GM18907 (cell line): ENCODE data around the gene MYL12B.

ENCODE experiments used
- ATAC-seq: cut with Tn5 transposase; IDR thresholded peaks from one replicate; pipeline ENCODE4 v1.9.1; 2021; ENCODE audit warnings: mild to moderate bottlenecking, moderate library complexity; ENCODE audit not compliant: unreplicated experiment

MYL12B gene

DNA sequence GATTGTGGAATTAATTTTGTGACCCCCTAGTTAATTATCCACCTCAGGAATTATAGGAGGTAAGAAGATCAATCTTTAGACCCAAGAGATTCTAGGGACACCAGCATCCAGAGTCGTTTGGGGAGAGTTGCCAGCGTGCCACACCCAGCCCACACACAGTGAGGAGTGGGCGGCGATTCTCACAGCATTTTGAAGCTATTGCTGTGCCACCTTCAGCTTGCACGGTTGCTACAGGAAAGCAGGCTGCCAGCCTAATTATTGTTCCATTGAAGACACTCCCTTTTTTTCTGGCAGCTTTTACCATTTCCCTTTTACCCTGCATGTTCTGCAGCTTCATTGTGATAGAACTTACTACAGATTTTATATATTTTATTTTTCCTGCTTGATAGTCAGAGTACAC, 27.5 kb upstream of the MYL12B start:
- ATAC-seq, result no peak

DNA sequence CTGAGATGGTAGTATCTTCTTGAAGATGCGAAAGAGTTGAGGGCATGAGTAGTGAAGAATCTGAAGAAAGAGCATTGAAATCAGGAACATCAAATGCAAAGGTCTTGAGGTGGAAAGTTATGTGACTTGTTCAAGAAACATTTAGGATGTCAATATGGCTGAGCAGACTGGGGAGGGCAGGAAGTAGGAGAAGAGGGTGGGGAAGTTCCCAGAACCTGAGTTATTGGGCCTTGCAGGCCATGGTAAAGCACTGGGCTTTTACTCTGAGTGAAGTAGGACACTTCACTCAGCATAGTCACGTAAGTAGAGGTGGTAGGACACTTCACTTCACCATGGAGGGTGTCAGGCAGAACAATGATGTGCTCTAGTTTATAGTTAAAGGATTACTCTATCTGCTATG, 26.1 kb upstream of the MYL12B start:
- ATAC-seq, result no peak

DNA sequence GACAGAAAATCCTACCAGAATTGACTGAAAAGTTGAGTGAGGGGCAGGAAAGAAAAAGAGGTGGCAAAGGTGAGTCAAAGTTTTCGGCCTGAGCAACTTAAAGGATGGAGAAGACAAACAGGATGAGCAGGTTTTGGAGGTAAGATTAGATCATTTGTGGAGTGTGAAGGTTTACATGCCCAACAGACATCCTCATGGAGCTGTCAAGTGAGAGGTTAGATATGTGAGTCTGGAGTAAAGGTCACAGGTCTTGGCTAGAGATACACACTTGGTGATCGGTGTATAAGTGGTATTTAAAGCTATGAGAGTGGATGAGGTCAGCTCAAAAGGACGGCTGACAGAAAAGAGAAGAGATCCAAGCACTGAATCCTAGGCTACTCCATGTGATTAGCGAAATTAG, 25.5 kb upstream of the MYL12B start:
- ATAC-seq, result no peak

DNA sequence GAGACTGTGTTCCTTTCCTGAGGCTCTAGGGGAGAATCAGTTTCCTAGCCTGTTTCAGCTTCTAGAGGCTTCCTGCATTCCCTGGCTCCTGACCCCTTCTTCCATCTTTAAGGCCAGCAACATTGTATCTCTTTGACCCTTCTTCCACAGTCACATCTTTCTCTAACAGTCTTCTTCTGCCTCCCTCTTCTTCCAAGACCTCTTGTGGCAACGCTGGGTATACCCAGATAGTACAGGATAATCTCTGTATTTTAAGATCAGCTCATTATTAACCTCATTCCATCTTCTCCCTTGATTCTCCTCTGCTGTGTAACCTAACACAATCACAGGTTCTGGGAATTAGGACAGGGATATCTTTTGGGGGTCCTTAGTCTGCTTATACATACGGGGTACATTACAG, 23.2 kb upstream of the MYL12B start:
- ATAC-seq, result no peak

DNA sequence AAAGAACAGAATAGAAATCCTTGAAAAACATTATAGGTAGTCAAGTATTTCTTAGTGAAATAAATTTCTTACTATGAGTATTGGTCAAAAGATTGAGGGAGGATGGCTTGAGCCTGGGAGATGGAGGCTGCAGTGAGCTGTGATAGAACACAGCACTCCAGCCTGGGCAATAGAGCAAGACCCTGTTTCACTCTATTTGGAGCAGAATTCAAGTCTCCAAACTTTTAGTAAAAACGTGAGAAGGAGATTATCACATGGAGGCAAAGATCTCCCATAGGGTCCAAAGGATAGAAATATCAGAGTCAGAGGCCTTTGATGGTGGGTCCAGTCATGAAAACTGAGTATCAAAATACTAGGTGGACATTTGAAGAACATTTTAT, 16.8 kb upstream of the MYL12B start:
- ATAC-seq, result no peak

DNA sequence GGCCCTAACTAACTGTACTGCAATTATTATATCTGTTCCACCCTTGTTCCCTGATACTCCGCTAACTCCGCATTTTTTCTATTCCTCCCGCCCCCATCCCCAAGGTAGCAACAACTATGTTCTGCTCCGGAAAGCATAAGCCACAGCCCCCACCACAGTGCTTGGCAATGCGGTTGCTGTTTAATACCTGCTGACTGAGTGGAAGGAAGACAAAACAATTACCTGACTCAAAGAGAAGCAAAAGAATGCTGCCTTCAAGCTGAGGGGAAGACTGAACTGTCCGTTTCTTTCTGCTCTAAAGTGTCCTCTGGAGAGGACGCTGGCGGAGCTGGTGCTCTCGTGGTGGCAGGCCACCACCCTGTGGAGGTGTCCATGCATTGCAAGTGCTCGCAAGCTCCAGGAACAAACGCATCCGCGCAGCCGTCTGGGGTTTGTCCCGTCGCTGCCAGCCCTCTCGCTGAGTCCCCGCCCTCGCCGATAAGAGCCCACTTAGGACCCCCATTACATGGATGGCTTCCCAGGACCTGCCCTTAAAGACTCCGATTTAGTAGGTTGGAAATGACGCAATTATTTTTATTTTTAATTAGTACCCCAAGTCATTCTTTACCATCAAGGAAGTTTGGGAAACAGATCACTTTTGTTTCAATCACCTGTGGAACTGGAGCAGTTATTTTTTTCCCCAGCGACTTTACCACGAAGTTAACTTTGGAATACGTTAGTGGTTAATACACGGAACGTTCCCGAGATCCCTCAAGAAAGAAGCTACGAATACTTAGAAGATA, 15.9 kb upstream of the MYL12B start:
- ATAC-seq, result peak; percentile 52

DNA sequence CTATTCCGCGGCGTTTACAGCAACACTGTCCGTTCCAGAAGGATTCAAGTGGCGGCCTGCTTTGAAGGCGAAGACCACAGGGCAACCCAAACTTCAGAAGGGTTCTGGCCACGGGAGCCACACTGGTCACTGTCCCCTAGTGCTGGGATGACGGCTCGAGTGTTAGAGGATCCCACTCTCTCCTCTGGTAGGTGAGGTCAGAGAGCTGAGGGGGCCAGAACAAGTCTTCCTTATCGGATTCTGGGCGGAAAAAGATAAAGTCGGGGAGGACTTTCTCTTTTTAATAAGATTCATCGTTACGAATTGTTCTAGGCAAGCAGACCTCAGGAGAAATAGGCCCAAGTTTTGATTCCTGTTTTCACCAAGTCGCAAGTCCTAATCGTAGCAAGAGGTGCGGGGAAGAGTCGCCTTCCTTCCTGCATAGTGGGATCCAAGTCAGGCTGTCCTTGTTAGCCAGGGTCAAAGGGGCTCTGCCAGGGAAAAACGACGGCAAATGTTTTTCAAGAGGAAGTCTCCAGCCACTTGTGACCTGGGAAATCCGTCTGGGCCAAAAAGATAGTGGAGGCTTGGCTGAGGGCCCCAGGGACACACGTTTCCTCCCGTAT, 15.2 kb upstream of the MYL12B start:
- ATAC-seq, result no peak

DNA sequence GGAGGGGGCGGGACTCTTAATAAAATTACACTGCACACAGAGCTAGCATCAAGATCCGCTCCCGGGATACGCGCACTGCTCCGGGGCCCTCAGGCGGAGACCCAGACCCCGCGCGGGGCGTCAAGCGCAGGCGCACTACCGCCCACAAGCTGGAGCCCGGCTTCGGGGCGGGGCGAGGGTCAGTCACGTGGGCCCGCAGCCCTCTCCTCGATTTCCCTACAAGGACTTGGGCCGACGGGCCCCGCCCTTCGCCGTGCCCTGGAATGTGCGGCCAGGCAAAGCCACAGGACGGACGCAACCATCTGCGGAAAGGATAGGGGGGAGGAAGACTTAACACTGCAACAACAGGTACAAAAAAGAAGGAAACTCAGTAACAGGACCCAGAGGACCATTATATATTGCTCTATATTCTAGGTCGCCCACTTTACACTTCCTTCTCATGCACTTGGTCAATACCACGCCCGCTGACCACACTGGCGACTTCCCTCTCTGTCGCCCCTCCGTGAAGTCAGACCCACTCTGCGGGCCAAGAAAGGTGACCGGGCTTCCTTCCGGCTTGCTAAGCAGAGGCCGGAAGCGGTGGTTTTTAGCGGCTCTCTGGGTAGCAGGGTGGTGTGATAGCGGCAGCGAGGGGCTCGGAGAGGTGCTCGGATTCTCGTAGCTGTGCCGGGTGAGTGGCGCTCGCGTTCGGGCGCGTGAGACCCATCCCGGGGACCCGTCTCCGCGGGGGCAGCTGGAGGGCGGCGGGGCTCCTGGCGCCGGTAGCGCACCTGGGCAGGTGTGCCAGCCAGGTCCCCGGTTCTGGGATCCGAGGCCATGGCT, 14.5 kb upstream of the MYL12B start, which contains the start of gene MYL12A:
Gene MYL12A, plus strand, starts transcription at position 562 of the 822 bp plus-strand sequence. CDS start 5,447 bp downstream, outside the sequence.
- peak; percentile 88 for ATAC-seq

DNA sequence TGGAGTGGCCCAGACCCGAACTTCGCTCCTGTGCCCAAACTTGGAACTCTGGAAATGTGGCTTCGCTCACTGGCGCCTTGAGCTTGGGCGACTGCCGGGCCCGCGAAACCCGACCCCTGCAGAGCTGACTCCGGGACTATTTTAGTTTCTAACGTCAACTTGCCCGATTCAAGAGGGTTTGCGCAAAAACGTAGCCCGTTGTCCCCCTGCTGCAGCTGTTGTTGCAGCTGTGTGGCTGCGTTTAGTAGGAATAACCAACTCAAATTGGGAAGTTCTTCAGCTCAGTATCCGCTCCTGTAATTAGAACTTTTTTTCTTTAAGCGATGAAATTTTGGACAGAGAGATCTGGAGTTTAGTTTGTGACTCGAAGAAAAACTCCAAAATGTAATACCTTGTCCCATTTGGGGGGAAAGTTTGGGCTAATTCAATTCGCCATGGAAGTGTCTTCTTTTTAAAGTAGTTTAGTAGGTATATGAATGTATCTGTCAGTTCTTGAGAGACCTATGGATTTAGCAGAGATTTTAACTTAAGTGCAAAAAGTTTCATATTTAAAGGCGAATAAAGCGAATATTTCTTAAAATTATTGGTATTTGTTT, 13.8 kb upstream of the MYL12B start:
- ATAC-seq, result no peak

DNA sequence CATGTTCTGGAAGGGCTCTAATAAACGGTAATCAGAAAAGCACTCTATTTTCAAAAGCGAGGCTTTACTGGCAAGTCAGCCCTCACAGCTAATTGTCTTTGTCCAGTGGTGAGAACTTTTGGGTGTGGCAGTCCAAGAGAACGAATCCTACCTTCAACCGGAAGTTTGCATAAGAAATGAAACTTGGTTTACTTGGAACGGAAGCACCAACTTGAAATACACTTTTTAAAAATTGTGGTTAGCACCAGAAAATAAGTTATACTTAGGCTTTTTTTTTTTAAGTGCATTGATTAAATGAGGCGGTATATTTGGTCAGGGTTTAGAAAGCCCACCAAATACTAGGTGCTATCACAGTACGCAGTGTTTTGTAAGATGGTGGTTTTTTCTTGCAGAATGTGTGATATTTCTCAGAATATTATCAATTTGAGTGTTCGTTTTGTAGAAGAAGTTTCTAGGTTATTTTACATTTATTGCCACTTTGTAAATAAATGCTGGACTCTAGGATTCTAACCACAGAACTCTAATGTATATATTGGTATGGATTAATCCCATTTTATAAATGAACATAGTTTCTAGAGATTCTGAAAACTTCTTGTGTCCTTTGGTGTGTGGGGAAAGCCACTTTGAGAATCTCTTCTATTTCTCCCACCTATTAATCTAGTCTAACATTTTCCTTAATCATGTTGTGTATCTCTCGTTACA, 13.1 kb upstream of the MYL12B start:
- no peak for ATAC-seq

DNA sequence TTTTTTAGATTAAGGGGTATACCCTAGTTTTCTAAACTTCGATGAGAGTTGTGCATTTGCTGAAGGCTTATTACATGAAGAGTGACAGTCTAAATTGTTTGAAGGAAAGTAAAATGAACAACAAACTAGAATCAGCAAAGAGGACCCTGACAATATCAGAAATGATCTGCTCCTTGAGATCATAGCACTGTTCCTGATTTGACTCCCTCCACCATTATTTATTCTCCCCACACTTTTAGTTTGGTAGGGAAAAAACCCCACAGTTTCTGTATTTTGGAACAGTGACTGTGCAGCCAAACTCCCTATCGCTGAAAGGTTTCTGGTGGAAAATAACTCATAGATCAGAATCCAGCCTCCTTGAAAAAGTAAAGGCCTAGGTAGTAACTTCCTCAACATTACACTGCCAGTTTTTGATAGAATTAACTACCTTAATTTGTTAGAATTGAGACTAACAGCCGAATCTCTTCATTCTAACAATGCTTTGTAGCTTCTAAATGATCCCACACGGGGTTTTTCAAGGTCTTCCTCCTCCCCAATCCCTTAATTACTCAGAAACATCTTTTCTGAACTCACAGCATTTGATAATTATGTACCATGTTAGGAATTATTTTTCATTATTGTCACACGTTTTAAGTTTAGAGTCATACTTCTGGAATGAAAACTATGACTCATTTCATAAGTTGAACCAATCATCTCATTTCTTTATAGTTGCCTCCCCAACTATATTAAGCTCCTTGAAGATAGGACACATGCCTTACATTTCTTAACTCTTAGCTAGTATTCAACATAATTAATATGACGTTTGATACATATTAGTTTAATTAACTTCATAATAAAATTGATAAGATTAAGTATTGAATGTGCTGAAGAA, 11.5 kb upstream of the MYL12B start:
- ATAC-seq, result no peak

DNA sequence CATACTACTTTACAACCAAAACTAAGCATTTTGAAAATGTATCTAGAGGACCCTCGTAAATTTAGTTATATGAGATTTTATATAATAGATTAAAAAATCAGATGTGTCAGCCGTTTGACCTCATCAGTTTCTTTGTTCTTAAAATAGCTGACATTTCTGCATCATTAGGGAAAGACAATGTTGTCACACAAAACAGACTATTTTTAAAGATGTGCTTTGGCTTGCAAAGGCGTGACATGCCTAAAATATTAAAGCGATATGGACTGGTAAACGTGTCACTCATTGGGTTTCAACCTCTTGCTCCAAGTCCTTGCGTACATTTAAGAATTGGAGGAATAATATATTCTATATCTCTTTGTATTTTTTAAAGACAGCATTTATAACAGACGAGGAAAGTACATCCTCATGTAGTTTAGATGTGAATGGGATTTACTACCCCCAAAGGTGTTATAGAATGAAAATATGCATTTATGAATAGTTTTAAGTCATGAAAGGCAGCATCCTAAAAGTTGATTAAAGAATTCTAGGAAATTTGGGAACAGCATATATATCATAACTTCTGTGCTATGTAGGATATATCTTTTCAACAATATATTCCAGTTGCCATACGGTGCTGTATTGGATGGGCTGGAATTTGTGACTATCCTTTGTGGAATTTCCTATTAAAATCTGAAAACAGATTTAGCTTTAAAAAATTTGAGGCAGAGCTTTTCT, 10.5 kb upstream of the MYL12B start:
- ATAC-seq, result no peak

DNA sequence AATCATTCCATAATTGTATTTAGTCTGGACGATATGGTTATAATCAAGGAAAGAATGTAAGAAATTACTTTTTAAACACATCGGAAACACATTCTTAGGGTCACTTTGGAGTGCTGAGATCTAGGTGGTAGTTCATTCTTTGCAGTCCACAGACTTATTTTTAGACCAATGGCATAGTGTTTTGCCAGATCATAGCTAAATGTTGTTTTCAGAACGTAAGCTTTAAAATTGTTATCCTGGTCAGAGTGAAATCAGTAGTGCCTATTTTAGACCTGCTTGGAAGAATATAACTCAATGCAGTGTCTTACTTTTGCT, 10.0 kb upstream of the MYL12B start:
- no peak for ATAC-seq

DNA sequence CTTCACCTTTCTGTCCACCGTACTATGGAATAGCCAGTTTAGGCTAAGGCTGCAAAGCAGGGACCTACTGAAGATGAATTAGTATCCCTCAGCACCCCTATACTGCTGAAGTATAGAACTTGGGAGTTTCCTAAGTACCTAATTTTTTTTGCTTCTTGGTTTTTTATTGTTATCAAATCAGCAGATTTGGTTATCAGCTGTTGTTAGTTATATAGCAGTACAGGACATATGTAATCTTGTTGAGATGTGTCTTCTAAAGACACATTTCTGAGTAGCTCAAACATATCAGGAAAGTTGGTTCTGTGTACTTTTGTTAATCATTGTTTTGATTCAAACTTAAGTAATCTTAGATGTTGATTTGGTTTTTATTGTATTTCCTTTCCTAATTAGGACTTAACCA, 9.1 kb upstream of the MYL12B start:
- no peak for ATAC-seq

DNA sequence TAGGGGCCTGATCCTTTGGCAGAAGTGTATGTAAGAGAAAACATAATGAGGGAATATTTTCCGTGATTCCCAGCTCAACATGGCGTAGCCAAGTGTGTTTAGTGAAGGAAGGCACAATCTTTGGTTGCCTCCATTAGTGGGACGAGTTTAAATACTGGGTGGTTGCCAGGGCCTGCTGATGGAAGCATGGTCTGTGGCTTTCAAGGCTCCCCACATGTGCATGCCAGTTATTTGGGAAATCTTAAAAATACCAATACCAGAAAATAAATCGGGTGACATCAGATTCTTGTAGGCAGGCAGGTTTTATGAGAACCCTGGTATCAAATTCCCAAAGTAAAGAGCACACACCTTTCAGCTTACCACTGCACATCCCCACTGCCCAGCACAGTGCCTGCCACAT, 7.2 kb upstream of the MYL12B start:
- ATAC-seq, result no peak

DNA sequence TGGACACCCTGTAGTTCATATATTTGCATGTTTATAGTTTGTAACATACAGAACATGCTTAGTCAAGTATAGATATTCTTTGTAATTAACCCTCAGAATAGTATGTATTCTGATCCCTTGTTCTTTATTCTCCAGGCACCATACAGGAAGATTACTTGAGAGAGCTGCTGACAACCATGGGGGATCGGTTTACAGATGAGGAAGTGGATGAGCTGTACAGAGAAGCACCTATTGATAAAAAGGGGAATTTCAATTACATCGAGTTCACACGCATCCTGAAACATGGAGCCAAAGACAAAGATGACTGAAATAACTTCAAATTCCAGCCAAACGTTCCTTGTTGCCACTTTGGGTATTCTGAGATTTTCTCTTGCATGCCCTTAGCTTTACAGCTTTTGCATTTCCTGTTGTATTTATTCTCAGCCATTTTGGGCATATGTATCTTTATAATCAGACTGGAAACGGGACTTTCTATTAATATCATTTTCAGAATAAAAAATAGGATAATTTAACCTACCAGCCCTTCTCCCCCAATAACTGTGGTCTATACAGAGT, 6.2 kb upstream of the MYL12B start:
- no peak for ATAC-seq

DNA sequence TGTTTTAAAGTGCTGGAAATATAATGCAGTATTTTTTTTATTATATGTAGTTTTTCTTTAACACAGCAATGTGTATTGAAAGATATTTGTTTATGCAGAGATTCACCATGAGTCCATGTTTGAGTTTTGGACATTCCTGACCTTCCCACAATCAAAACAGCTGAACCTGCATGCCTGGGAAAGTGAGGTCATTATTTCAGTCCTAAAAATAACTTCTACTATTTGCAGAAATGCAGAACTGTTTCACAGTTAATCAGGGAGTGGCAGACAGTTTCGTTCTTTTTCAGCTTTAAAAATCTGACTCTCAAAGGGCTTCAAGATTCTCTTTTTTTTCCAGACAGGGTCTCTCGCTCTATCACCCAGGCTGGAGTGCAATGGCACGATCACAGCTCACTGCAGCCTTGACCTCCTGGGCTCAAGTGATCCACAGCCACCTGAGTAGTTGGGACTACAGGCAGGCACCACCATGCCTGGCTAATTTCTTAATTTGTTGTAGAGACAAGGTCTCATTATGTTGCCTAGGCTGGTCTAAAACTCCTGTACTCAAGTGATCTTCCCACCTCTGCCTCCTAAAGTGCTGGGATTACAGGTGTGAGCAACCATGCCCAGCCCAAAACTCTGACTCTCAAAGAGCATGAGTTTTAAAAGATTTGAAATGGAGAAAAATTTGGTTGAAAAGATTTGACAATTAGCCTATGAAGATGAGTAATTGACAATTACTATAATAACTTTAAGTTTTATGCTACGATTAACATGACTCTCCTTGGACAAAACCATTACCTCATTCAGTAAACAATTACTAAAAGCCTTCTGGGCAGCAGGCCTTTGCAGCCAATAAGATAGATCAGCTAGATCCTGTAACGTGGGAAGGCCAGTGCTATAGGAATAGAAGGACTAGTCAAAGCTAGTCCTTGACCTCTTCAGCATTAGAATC, 5.0 kb upstream of the MYL12B start:
- ATAC-seq, result no peak

DNA sequence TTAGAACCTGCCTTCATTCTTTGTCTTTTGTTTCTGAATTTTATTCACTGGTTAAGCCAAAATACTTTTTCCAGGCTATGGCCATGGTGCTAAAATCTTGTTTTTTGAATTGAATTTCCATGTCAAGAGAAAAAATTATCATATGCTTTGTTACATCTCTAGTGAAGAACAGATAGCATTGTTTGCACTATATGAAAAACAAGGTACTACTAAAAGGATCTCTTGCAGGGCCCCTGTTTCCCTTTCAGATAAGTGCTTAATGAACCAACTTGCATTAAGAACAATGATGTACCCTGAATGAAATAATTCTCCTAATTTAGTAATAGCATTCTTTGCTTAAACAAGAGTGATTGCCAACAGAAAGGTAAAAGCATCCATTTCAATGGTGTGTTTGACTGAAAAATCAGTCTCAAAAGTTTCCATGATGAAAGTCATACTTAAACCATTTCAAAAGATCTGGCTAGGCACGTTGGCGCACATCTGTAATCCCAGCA, 4.3 kb upstream of the MYL12B start:
- no peak for ATAC-seq
